SKM-1 (cell line): ENCODE results near the gene RAP2A.

Experiments
- DNase-seq: peaks from one replicate; lab custom pipeline; 2025; ENCODE audit not compliant: unreplicated experiment; lab: John Stamatoyannopoulos, UW

The RAP2A gene

GRCh38 chr13:97492684-97493371, 58.9 kb downstream of the RAP2A start:
- DNase-seq = no peak

- no peak for DNase-seq
These were observed 59.5 kb downstream of the RAP2A start for GRCh38 chr13:97493456-97493855.

- no peak for DNase-seq
These were observed 61.7 kb downstream of the RAP2A start for GRCh38 chr13:97495678-97496077.

- DNase-seq = no peak
These were observed 62.5 kb downstream of the RAP2A start for GRCh38 chr13:97496511-97496910.

- DNase-seq = no peak
These were observed 63.4 kb downstream of the RAP2A start for GRCh38 chr13:97497400-97497799.

GRCh38 chr13:97498419-97498818, 64.5 kb downstream of the RAP2A start:
- no peak for DNase-seq

- no peak for DNase-seq
These were observed 65.2 kb downstream of the RAP2A start for GRCh38 chr13:97499181-97499580.

- DNase-seq = no peak
These were observed 68.2 kb downstream of the RAP2A start for GRCh38 chr13:97502181-97502580.

GRCh38 chr13:97502706-97503105, 68.7 kb downstream of the RAP2A start:
- no peak for DNase-seq

- DNase-seq = no peak
These were observed 71.0 kb downstream of the RAP2A start for GRCh38 chr13:97505017-97505416.

- DNase-seq = no peak
These were observed 72.5 kb downstream of the RAP2A start for GRCh38 chr13:97506511-97506910.

- no peak for DNase-seq
These were observed 78.8 kb downstream of the RAP2A start for GRCh38 chr13:97512732-97513131.

- DNase-seq = no peak
These were observed 81.7 kb downstream of the RAP2A start for GRCh38 chr13:97515643-97516042.

GRCh38 chr13:97517967-97518366, 84.0 kb downstream of the RAP2A start:
- no peak for DNase-seq
